Lower leg skin (tissue), 3 donors: Measurements from ENCODE around the gene LILRA5.

Experiments
- CTCF ChIP-seq, 3 donors: fragments of 450-650 bp; IDR thresholded peaks; one replicate each; pipeline ENCODE4 v1.5.1; 2016; ENCODE audit warnings: antibody characterized with exemption in 3 of 3, mild to moderate bottlenecking in 3 of 3, moderate library complexity in 2 of 3
- POLR2A ChIP-seq, 2 donors: fragments of 450-650 bp; IDR thresholded peaks; one replicate each; pipeline ENCODE4 v1.6.1; 2016 to 2017; ENCODE audit warnings: antibody characterized with exemption in 2 of 2, mild to moderate bottlenecking in 1 of 2, moderate library complexity in 1 of 2

- no peak for TF ChIP-seq POLR2A (IDR thresholded peaks at IDR 0.05)
- no peak for TF ChIP-seq CTCF (IDR thresholded peaks at IDR 0.05)
Observed at GRCh38 chr19:54339646-54340358, 26.8 kb upstream of the LILRA5 start.
